Spleen (tissue), 11 donors: ENCODE data around the gene KLF6. TPM values are rescaled to one million over a fixed set of nuclear protein-coding genes. Genes with fewer than 3 reads are reported as not detected.
A peak's percentile ranks its signal among the peaks of the same experiment; 100 is the strongest.

Experiments used
- DNase-seq: peaks from one replicate; pipeline ENCODE4 v3.0.0-alpha.2; 2020
- H3K27ac ChIP-seq, 8 donors: fragments of 200-600 bp; sonication (generic) in 7 of 8; 1 replicate in 4 of 8; 2 replicates in 4 of 8; pipeline versions ENCODE4 v1.5.0 to v1.8.0; 2016 to 2021; ENCODE audit warnings: inconsistent platforms in 4 of 8, mild to moderate bottlenecking in 4 of 8, moderate library complexity in 1 of 8
- H3K27me3 ChIP-seq, 7 donors: fragments of 200-600 bp; sonication (generic) in 6 of 7; replicated peaks in 1 of 7; 1 replicate in 4 of 7; 2 replicates in 3 of 7; pipeline versions ENCODE4 v1.5.0 to v1.8.0; 2016 to 2021; ENCODE audit warnings: inconsistent platforms in 3 of 7, mild to moderate bottlenecking in 1 of 7
- H3K36me3 ChIP-seq, 6 donors: fragments of 200-600 bp; sonication (generic) in 5 of 6; 1 replicate in 4 of 6; 2 replicates in 2 of 6; pipeline versions ENCODE4 v1.5.0 to v1.8.0; 2016 to 2021; ENCODE audit warnings: inconsistent platforms in 2 of 6
- H3K4me1 ChIP-seq, 6 donors: fragments of 200-600 bp; sonication (generic) in 5 of 6; 1 replicate in 3 of 6; 2 replicates in 3 of 6; pipeline versions ENCODE4 v1.5.0 to v1.8.0; 2016 to 2021; ENCODE audit warnings: inconsistent platforms in 3 of 6
- H3K4me3 ChIP-seq, 8 donors: fragments of 200-600 bp; sonication (generic) in 7 of 8; 1 replicate in 4 of 8; 2 replicates in 4 of 8; pipeline versions ENCODE4 v1.5.0 to v1.8.0; 2016 to 2021; ENCODE audit warnings: inconsistent platforms in 4 of 8, mild to moderate bottlenecking in 4 of 8, moderate library complexity in 2 of 8
- H3K9me3 ChIP-seq, 8 donors: fragments of 200-600 bp; sonication (generic) in 7 of 8; 1 replicate in 4 of 8; 2 replicates in 4 of 8; pipeline versions ENCODE4 v1.5.0 to v1.8.0; 2016 to 2021; ENCODE audit warnings: inconsistent platforms in 4 of 8
- POLR2A ChIP-seq, 3 donors: fragments of 450-650 bp; IDR thresholded peaks; one replicate each; pipeline ENCODE4 v1.5.1; 2017; ENCODE audit warnings: antibody characterized with exemption in 3 of 3, mild to moderate bottlenecking in 1 of 3
- POLR2AphosphoS5 ChIP-seq, 3 donors: sonication (generic); formaldehyde crosslinking; IDR thresholded peaks; one replicate each; pipeline ENCODE4 v1.5.1; 2017; ENCODE audit warnings: antibody characterized with exemption in 3 of 3
- WGBS, 5 donors: extraction: QIAGEN DNeasy Blood & Tissue Kit in 3 of 5; methylation state at CpG; one replicate each; pipeline versions ENCODE4 v1.1.5 to v1.1.7; 2013 to 2018; 5-methylcytosine and 5-hydroxymethylcytosine counted together
- intact Hi-C: fragments of 100-400 bp; cut with DNase I; formaldehyde crosslinking; loops from one replicate; pipeline ENCODE4 v1.15.0; 2023; ENCODE audit warnings: low total_unique reads
- polyA plus RNA-seq, 3 donors: library from polyadenylated mRNA; stranded (reverse); fragments of 200-250 nt; gene quantifications; one replicate each; pipeline ENCODE4 v1.2.1, GENCODE V29; 2013
- total RNA-seq, 7 donors: library from RNA; depleted of rRNA in 3 of 7; stranded (reverse); fragments of >200 nt in 3 of 7; fragmentation: NEBNext Ultra II Directional in 4 of 7; extraction: Animal tissue kit (Norgen Biotek cat#: 25700) in 4 of 7; gene quantifications; one replicate each; pipeline versions ENCODE4 v1.1.0 to v1.2.1, GENCODE V29; 2016 to 2021
- TF ChIP-seq, protein P1 (sequence below), 11 experiments: fragments of 200-600 bp in 7 of 11; fragments of 450-650 bp in 4 of 11; sonication (generic) in 4 of 11; IDR thresholded peaks in 8 of 11; conservative IDR thresholded peaks in 3 of 11; 1 replicate in 7 of 11; 2 replicates in 4 of 11; pipeline versions ENCODE4 v1.4.0 to v1.8.0; 2016 to 2021; ENCODE audit warnings: antibody characterized with exemption in 11 of 11, inconsistent platforms in 4 of 11, mild to moderate bottlenecking in 1 of 11
- donor health status: healthy with polysubstance abuse.
- donor health status: DM: no; HTN: no; CAD: no; lungs with moderate emphysema.
- donor health status: DM: no; HTN: no; CAD: no.
- donor health status: Bipolar disorder and iron deficiency.
- donor health status: healthy.
- donor health status: DM: no; HTN: no; CAD: no.
- donor health status: DM: yes; HTN: yes; CAD: no.

KLF6 gene
- total and polyA plus RNA-seq, 10 donors, result 18.8 to 211 (median 92.2) TPM

DNA sequence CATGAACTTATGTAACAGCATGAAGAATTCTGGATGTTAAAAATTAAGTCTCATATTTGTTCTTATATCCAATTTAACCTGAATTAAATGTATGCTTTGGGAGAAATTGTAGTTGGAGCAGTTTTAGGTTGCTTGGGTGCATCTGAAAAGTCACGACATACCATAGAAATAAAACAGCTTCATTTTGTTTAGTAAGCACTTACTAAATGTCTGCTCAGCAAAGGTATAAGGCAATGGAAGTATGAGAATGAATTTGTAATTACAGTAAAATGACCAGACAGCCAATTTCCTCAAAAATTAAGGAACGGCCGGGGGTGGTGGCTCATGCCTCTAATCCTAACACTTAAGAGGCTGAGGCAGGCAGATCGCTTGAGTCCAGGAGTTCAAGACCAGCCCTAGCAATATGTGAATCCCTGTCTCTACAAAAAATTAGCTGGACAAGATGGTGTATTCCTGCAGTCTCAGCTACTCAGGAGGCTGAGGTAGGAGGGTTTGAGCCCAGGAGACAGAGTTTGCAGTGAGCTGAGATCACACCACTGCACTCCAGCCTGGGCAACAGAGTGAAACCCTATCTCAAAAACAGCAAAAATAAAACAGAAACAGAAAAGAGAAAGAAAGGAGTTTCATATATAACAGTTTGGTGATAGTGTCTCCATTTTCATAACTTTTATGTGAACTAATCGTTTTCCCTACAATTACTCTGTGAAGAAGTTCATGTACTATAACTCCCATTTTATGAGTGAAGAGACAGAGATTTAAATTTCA, 47.2 kb upstream of the KLF6 start:
- no peak for DNase-seq
- Histone ChIP-seq H3K4me3 (no peak overlapping the region), H3K36me3 (no peaks in the 10 kb centered on the region), H3K9me3 (no peaks in the 10 kb centered on the region), H3K27me3 (no peaks in the 10 kb centered on the region), H3K27ac (no peak overlapping the region), H3K4me1 (peaks cover 11 to 51% (median 31%) of the 10 kb centered on the region in 6 donors)
- TF ChIP-seq, protein P1, sequence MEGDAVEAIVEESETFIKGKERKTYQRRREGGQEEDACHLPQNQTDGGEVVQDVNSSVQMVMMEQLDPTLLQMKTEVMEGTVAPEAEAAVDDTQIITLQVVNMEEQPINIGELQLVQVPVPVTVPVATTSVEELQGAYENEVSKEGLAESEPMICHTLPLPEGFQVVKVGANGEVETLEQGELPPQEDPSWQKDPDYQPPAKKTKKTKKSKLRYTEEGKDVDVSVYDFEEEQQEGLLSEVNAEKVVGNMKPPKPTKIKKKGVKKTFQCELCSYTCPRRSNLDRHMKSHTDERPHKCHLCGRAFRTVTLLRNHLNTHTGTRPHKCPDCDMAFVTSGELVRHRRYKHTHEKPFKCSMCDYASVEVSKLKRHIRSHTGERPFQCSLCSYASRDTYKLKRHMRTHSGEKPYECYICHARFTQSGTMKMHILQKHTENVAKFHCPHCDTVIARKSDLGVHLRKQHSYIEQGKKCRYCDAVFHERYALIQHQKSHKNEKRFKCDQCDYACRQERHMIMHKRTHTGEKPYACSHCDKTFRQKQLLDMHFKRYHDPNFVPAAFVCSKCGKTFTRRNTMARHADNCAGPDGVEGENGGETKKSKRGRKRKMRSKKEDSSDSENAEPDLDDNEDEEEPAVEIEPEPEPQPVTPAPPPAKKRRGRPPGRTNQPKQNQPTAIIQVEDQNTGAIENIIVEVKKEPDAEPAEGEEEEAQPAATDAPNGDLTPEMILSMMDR (IDR thresholded peaks at IDR 0.05 in 8 of 11, conservative IDR thresholded peaks at IDR 0.05 in 3 of 11), result no peak
- TF ChIP-seq POLR2A (IDR thresholded peaks at IDR 0.05), result no peak
- TF ChIP-seq POLR2AphosphoS5 (IDR thresholded peaks at IDR 0.05), result no peak
- intact Hi-C loops, result no loop called here
- 73 to 89% (median 77%) methylated on average over 5 of the region's 5 CpGs for WGBS, 5 donors

DNA sequence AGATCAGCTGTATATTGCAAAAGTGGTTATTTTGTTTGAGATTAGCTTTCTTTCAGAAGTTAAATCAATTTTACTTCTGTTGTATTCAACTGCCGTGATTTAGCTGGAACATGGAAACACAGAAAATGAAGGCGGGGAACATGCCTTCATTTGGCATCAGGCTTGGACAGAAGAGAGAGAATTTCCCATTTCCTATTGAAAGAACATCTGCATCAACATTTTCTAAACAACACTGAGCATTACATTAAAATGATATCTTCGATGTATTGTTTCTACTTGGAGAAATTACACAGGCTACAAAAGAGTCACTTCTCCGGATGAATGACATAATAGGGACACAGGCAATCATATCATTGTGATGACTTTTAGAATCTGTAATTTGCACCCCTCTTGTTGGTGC, 46.6 kb upstream of the KLF6 start:
- intact Hi-C loops, result no loop called here
- TF ChIP-seq POLR2A (IDR thresholded peaks at IDR 0.05) (no peak), POLR2AphosphoS5 (IDR thresholded peaks at IDR 0.05) (no peak)
- TF ChIP-seq, protein P1 (IDR thresholded peaks at IDR 0.05 in 8 of 11, conservative IDR thresholded peaks at IDR 0.05 in 3 of 11), result no peak
- Histone ChIP-seq H3K4me1 (peaks cover 11 to 48% (median 29%) of the 10 kb centered on the region in 6 donors), H3K9me3 (no peaks in the 10 kb centered on the region), H3K27me3 (no peaks in the 10 kb centered on the region), H3K27ac (no peak overlapping the region), H3K4me3 (no peak overlapping the region), H3K36me3 (no peaks in the 10 kb centered on the region)
- WGBS, 5 donors, result 84 to 92% (median 87%) methylated on average over 4 of the region's 4 CpGs
- DNase-seq, result no peak

DNA sequence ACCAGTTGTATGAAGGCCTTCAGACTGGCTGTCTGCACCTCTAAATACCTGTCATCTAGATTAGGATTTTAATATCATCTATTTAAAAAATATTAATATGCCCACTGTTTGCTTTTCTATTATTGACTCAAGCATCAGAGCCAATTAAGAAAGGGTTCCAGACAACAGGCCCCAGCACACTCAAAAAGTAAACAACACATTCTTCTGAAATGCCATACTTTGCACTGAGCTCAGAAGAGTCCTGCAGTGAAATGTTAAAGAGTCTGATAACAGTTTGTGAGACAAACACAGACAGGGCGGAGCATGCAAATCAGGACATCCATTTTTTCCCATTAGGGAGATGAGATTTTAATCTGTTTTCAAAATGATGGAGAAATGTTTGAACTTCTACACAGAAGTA, 45.9 kb upstream of the KLF6 start:
- TF ChIP-seq, protein P1 (IDR thresholded peaks at IDR 0.05 in 8 of 11, conservative IDR thresholded peaks at IDR 0.05 in 3 of 11), result no peak
- no peak for TF ChIP-seq POLR2A (IDR thresholded peaks at IDR 0.05)
- no peak for TF ChIP-seq POLR2AphosphoS5 (IDR thresholded peaks at IDR 0.05)
- intact Hi-C loops, result no loop called here
- H3K9me3 ChIP-seq, result no peaks in the 10 kb centered on the region
- H3K27me3 ChIP-seq, result no peaks in the 10 kb centered on the region
- no peak overlapping the region for H3K4me3 ChIP-seq
- DNase-seq, result no peak
- no peaks in the 10 kb centered on the region for H3K36me3 ChIP-seq
- peak overlapping the region in 3 of 8 donors; percentile 18 to 82 (median 78) for H3K27ac ChIP-seq
- 91 to 94% (median 92%) methylated on average over 1 of the region's 1 CpG for WGBS, 5 donors
- peaks cover 10 to 42% (median 23%) of the 10 kb centered on the region in 6 donors for H3K4me1 ChIP-seq

DNA sequence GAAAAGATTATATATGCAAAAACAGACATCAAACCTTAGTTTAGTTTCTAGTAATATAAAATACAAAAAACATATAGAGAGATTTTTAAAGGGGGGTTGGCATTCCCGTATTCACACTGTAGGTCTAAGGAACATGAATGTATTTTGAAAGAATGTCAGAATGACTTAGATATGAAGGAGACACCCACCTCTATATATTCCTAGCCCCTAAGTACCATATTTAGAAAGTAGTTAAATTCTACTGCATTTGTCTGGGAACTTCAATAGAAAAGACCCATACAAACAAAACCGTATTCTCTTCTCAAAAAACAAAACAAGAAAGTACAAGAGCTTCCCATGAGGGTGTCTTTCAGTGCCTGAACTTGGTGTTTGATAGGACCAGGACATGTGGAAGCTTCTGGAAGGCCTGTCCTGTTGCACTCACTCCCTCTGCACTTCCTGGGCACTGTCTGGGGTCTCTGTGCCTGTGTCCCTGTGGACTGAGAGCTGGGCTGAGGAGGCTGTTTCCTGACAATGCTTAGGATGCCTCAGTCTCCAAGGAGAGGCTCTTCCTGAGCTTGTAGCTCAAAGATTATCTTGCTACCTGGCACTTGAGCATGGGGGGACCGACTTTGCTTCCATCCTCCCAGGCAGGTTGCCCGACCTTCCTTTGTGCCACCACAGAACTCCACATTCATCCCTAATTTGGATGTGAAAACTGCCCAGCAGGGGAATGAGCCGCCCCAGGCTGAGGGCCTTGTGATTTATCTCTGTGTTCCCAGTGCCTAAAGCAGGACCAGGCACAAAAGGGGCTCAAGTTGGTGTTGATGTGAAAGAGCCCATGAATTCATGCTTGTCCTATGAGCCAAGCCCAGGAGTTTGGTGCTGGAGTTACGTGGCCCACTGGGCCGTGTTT, 44.4 kb upstream of the KLF6 start:
- Histone ChIP-seq H3K4me3 (peak overlapping the region in 6 of 8 donors; percentile 0 to 64 (median 27)), H3K4me1 (peaks cover 4 to 33% (median 16%) of the 10 kb centered on the region in 6 donors), H3K36me3 (no peaks in the 10 kb centered on the region), H3K27ac (peak overlapping the region; percentile 36 to 82 (median 68)), H3K9me3 (no peaks in the 10 kb centered on the region), H3K27me3 (no peaks in the 10 kb centered on the region)
- 75 to 90% (median 83%) methylated on average over 7 of the region's 7 CpGs for WGBS, 5 donors
- DNase-seq, result no peak
- TF ChIP-seq POLR2A (IDR thresholded peaks at IDR 0.05) (no peak), POLR2AphosphoS5 (IDR thresholded peaks at IDR 0.05) (no peak)
- TF ChIP-seq, protein P1 (IDR thresholded peaks at IDR 0.05 in 8 of 11, conservative IDR thresholded peaks at IDR 0.05 in 3 of 11), result no peak
- intact Hi-C loops, result no loop called here
